Osteoblast (primary cell): ENCODE measurements around the gene UFM1. TPM values are rescaled to one million over a fixed set of nuclear protein-coding genes. Genes with fewer than 3 reads are reported as not detected.

Experiments
- DNase-seq: peaks from one replicate; pipeline ENCODE4 v3.0.0; 2011; ENCODE audit warnings: low spot score, mixed read lengths; ENCODE audit not compliant: insufficient read length; ENCODE audit errors: missing footprints
- H2AFZ ChIP-seq: 2 replicates; pipeline ENCODE4 v1.6.0; 2011; ENCODE audit warnings: mild to moderate bottlenecking, low read length
- H3K27ac ChIP-seq: 2 replicates; pipeline ENCODE4 v1.5.1; 2011; ENCODE audit warnings: mild to moderate bottlenecking, low read depth, low read length, moderate library complexity
- H3K27me3 ChIP-seq: 2 replicates; pipeline ENCODE4 v1.6.0; 2012; ENCODE audit warnings: mild to moderate bottlenecking, control low read depth, inconsistent platforms, low read length, moderate library complexity; ENCODE audit not compliant: insufficient read depth
- H3K36me3 ChIP-seq: 2 replicates; pipeline ENCODE4 v1.5.1; 2011; ENCODE audit warnings: mild to moderate bottlenecking, low read length, control low read depth, moderate library complexity; ENCODE audit not compliant: insufficient read depth
- H3K4me1 ChIP-seq: 2 replicates; pipeline ENCODE4 v1.5.1; 2011; ENCODE audit warnings: mild to moderate bottlenecking, low read length, control low read depth, moderate library complexity; ENCODE audit not compliant: insufficient read depth
- H3K4me2 ChIP-seq: 2 replicates; pipeline ENCODE4 v1.6.0; 2011; ENCODE audit warnings: mild to moderate bottlenecking, low read length; ENCODE audit not compliant: insufficient read depth
- H3K4me3 ChIP-seq: fragments of 200-600 bp; sonication (generic); 3 replicates; pipeline ENCODE4 v1.5.1; 2012; ENCODE audit warnings: mild to moderate bottlenecking, low read length, inconsistent platforms; ENCODE audit not compliant: insufficient read depth
- H3K79me2 ChIP-seq: 2 replicates; pipeline ENCODE4 v1.6.0; 2012; ENCODE audit warnings: mild to moderate bottlenecking, low read length, control low read depth, inconsistent platforms; ENCODE audit not compliant: insufficient read depth
- H3K9me3 ChIP-seq: 2 replicates; pipeline ENCODE4 v1.5.1; 2011; ENCODE audit warnings: low read depth, low read length, control low read depth
- H4K20me1 ChIP-seq: 2 replicates; pipeline ENCODE4 v1.6.0; 2012; ENCODE audit warnings: mild to moderate bottlenecking, low read length, control low read depth; ENCODE audit not compliant: insufficient read depth
- total RNA-seq: library from RNA; depleted of rRNA; stranded (reverse); fragments of >200 nt; gene quantifications from 2 replicates; pipeline ENCODE4 v1.2.3, GENCODE V29; 2012
- TF ChIP-seq, protein P1 (sequence below): IDR thresholded peaks from 2 replicates; pipeline ENCODE4 v1.5.1; 2011; ENCODE audit warnings: mild to moderate bottlenecking, low read depth, low read length, moderate library complexity; ENCODE audit errors: extremely low read depth

UFM1 gene
- total RNA-seq, result 110 and 113 TPM in 2 replicates

DNA sequence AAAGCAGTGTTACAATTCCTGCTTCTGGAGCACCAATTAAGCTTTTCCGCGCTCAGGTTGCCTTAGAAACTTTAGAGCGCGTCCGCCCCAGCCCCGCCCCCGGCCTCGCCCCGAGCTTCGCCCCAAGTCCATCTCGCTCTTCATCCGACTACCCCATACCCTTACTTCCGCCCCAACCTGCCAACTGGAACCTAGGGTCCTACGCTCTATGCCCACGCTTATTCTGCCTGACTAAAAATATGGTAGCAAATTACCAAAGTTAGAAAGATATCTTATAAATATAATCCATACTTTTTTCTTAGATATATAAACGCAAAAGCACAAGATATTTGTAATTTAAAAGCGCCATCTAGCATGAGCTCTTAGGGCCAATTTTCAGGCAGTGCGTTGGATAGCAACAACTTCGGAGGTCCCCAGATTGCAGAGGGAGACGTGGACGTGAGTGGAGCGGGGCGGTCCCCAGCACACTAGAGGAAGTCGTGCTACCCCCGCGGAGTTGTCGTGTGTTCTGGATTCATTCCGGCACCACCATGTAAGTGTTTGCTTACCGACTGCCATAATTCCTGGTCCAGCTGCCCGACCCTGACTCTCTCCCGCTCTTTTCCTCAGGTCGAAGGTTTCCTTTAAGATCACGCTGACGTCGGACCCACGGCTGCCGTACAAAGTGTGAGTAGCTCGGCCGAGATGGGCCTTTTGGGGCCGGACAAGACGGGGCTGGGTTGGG, at the start of gene UFM1:
Gene UFM1, plus strand, starts transcription at position 462 of the 724 bp plus-strand sequence. Its CDS starts 69 bp downstream, at position 531.
- TF ChIP-seq, protein P1, sequence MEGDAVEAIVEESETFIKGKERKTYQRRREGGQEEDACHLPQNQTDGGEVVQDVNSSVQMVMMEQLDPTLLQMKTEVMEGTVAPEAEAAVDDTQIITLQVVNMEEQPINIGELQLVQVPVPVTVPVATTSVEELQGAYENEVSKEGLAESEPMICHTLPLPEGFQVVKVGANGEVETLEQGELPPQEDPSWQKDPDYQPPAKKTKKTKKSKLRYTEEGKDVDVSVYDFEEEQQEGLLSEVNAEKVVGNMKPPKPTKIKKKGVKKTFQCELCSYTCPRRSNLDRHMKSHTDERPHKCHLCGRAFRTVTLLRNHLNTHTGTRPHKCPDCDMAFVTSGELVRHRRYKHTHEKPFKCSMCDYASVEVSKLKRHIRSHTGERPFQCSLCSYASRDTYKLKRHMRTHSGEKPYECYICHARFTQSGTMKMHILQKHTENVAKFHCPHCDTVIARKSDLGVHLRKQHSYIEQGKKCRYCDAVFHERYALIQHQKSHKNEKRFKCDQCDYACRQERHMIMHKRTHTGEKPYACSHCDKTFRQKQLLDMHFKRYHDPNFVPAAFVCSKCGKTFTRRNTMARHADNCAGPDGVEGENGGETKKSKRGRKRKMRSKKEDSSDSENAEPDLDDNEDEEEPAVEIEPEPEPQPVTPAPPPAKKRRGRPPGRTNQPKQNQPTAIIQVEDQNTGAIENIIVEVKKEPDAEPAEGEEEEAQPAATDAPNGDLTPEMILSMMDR, result no peak
- Histone ChIP-seq H3K4me1 (peaks cover 20% of the 10 kb centered on the region), H3K4me3 (peak within 1 kb of the TSS; percentile 91), H3K27ac (peak within 1 kb of the TSS; percentile 98), H3K4me2 (peak within 1 kb of the TSS; percentile 97), H3K9me3 (no peaks in the 10 kb centered on the region), H3K36me3 (peaks cover 22% of the 10 kb centered on the region), H3K79me2 (peaks cover 39% of the 10 kb centered on the region), H3K27me3 (no peaks in the 10 kb centered on the region), H4K20me1 (peaks cover 10% of the 10 kb centered on the region), H2AFZ (peak within 1 kb of the TSS; percentile 98)
- DNase-seq, result peak; percentile 87

GRCh38 chr13:38301236-38301635, 48.4 kb upstream of the UFM1 start:
- H3K27me3 ChIP-seq, result no peaks in the 10 kb centered on the region
- no peak overlapping the region for H3K4me2 ChIP-seq
- DNase-seq, result no peak
- no peak overlapping the region for H3K27ac ChIP-seq
- no peaks in the 10 kb centered on the region for H3K36me3 ChIP-seq
- no peak overlapping the region for H3K4me3 ChIP-seq
- TF ChIP-seq, protein P1, result no peak
- no peaks in the 10 kb centered on the region for H3K4me1 ChIP-seq
- H3K79me2 ChIP-seq, result no peaks in the 10 kb centered on the region
- no peaks in the 10 kb centered on the region for H4K20me1 ChIP-seq
- H2AFZ ChIP-seq, result no peak overlapping the region
- no peaks in the 10 kb centered on the region for H3K9me3 ChIP-seq

DNA sequence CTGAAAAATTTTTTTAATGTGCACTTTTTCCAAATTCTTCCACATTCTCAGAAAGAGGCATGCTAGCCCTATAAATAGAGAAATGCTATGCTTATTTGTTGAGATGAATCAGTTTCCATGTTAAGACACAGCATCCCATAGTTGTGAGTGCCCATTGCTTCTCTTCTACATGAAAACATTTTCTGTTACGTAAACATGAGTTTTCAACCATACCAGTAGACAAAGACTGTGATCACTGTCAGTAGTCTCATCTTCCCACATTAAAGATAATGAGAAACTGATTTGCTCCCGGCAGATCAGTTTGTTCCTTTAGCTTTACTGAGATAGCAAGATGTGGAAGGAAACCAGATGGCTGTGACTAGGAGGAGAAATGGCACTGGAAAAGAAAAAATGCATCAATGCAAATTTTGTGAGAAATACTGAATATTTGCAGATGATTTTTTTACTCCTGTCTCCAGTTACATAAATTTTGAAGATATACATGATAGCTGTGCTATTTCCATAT, 45.8 kb upstream of the UFM1 start:
- Histone ChIP-seq H3K79me2 (no peaks in the 10 kb centered on the region), H3K4me2 (no peak overlapping the region), H3K4me3 (no peak overlapping the region), H3K27me3 (no peaks in the 10 kb centered on the region), H3K27ac (no peak overlapping the region), H3K9me3 (no peaks in the 10 kb centered on the region), H4K20me1 (no peaks in the 10 kb centered on the region), H3K4me1 (no peaks in the 10 kb centered on the region), H3K36me3 (no peaks in the 10 kb centered on the region), H2AFZ (no peak overlapping the region)
- TF ChIP-seq, protein P1, result no peak
- DNase-seq, result no peak

- no peak for DNase-seq
- no peaks in the 10 kb centered on the region for H3K27me3 ChIP-seq
- no peak overlapping the region for H3K27ac ChIP-seq
- no peaks in the 10 kb centered on the region for H4K20me1 ChIP-seq
- H3K36me3 ChIP-seq, result no peaks in the 10 kb centered on the region
- TF ChIP-seq, protein P1, result no peak
- H3K4me3 ChIP-seq, result no peak overlapping the region
- no peaks in the 10 kb centered on the region for H3K79me2 ChIP-seq
- no peaks in the 10 kb centered on the region for H3K9me3 ChIP-seq
- no peak overlapping the region for H2AFZ ChIP-seq
- H3K4me2 ChIP-seq, result no peak overlapping the region
- no peaks in the 10 kb centered on the region for H3K4me1 ChIP-seq
Observed at GRCh38 chr13:38308736-38309135, 40.9 kb upstream of the UFM1 start.
